Fibroblast of lung (primary cell): ENCODE measurements around the gene SCRN2. TPM values are rescaled to one million over a fixed set of nuclear protein-coding genes. Genes with fewer than 3 reads are reported as not detected.

Experiments used
- DNase-seq, 2 donors: peaks; one replicate each; pipeline versions ENCODE4 v3.0.0 to v3.0.0-alpha.2; 2010; ENCODE audit warnings: low read depth in 2 of 2
- H2AFZ ChIP-seq: 2 replicates; pipeline ENCODE4 v1.5.1; 2012; ENCODE audit warnings: low read length, control low read depth, inconsistent platforms
- H3K27ac ChIP-seq: 2 replicates; pipeline ENCODE4 v1.5.1; 2011; ENCODE audit warnings: low read length, control low read depth; ENCODE audit not compliant: insufficient read depth
- H3K27me3 ChIP-seq: 2 replicates; pipeline ENCODE4 v1.5.1; 2011; ENCODE audit warnings: mild to moderate bottlenecking, low read length; ENCODE audit not compliant: control insufficient read depth, insufficient read depth
- H3K36me3 ChIP-seq: 2 replicates; pipeline ENCODE4 v1.5.1; 2011; ENCODE audit warnings: low read length; ENCODE audit not compliant: control insufficient read depth, insufficient read depth
- H3K4me1 ChIP-seq: 2 replicates; pipeline ENCODE4 v1.5.1; 2011; ENCODE audit warnings: low read length; ENCODE audit not compliant: control insufficient read depth, insufficient read depth; ENCODE audit errors: extremely low read depth
- H3K4me2 ChIP-seq: 2 replicates; pipeline ENCODE4 v1.5.1; 2011; ENCODE audit warnings: low read length, control low read depth; ENCODE audit not compliant: insufficient read depth; ENCODE audit errors: extremely low read depth
- H3K4me3 ChIP-seq, 4 experiments: fragments of 200-600 bp in 1 of 4; sonication (generic) in 1 of 4; replicated peaks in 1 of 4; 2 replicates each; pipeline ENCODE4 v1.5.1; 2011 to 2016; ENCODE audit warnings: low read length in 4 of 4, low read depth in 3 of 4, mild to moderate bottlenecking in 3 of 4, control low read depth in 2 of 4, inconsistent platforms in 1 of 4, mixed read lengths in 1 of 4; ENCODE audit not compliant: insufficient read depth in 1 of 4; ENCODE audit errors: control extremely low read depth in 1 of 4
- H3K79me2 ChIP-seq: 2 replicates; pipeline ENCODE4 v1.5.1; 2012; ENCODE audit warnings: mild to moderate bottlenecking, low read length, inconsistent platforms; ENCODE audit not compliant: control insufficient read depth, insufficient read depth
- H3K9ac ChIP-seq: 2 replicates; pipeline ENCODE4 v1.5.1; 2011; ENCODE audit warnings: mild to moderate bottlenecking, low read length, control low read depth; ENCODE audit not compliant: insufficient read depth
- H3K9me3 ChIP-seq: 2 replicates; pipeline ENCODE4 v1.5.1; 2012; ENCODE audit warnings: low read depth, low read length; ENCODE audit not compliant: control insufficient read depth, insufficient read depth
- H4K20me1 ChIP-seq: 2 replicates; pipeline ENCODE4 v1.5.1; 2011; ENCODE audit warnings: low read length; ENCODE audit not compliant: control insufficient read depth, insufficient read depth; ENCODE audit errors: extremely low read depth
- EZH2 ChIP-seq: IDR thresholded peaks from 2 replicates; pipeline ENCODE4 v1.5.1; 2012; ENCODE audit warnings: low read length, control low read depth, mild to moderate bottlenecking; ENCODE audit errors: missing control alignments
- polyA plus RNA-seq, 2 donors: library from polyadenylated mRNA; depleted of rRNA in 1 of 2; stranded (reverse) in 1 of 2; unstranded in 1 of 2; fragments of >200 nt; gene quantifications; 2 replicates each; pipeline ENCODE4 v1.2.1, GENCODE V29; 2011 to 2012; ENCODE audit warnings: missing spikeins in 1 of 2
- total RNA-seq: library from RNA; depleted of rRNA; stranded (reverse); fragments of >200 nt; gene quantifications from 2 replicates; pipeline ENCODE4 v1.2.1, GENCODE V29; 2014
- TF ChIP-seq, protein P1 (sequence below), 2 donors: IDR thresholded peaks in 1 of 2; conservative IDR thresholded peaks in 1 of 2; 1 replicate in 1 of 2; 2 replicates in 1 of 2; pipeline ENCODE4 v1.5.1; 2011 to 2012; ENCODE audit warnings: low read length in 2 of 2, control low read depth in 1 of 2, inconsistent platforms in 1 of 2, low read depth in 1 of 2, mild to moderate bottlenecking in 1 of 2

The SCRN2 gene
- total and polyA plus RNA-seq, 2 donors (not counting 1 experiment from before 2014, with no cell fraction given) = 10.6 to 40.8 TPM

DNA sequence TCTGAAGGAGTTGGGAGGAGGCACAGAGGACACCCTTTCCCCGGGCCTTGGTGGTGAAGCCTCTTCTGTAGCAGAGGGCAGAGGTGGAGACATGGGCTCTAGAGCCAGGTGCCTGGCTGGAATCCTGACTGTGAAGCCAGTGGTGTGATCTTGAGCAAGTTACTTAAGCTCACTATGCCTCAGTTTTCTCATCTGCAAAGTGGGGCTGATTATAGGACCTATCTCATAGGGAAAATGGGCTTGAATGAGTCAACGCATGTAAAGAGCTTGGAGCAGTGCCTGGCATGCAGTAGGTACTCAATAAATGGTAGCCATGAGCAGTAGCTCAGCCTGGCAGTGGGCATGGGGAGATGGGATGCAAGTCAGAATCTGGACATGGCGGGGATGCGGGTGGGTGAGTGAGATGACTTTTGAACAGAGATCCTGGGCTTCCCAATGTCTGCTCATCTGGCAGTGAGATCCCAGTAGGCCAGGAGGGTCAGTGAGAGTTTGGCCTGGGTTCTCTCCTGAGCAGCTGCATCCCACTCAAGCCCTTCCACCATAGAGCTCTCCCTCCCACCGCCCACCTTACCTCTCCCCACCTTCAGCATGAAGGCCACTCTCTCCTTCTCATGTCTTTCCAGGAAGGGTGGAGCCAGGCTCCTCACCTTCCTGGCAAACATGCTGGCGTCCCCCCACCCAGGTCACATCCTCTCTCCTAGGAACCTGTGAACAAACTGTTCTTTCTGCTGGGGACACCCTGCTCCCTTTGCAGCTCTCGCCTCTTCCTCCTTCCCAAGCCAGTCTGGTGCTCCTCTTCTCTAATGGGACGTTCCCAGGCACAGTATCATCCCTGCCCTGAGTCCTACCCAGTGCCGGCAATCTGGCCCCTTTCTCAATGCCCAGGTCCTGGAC is 41.9 kb upstream of the SCRN2 start:
- Histone ChIP-seq H4K20me1 (no peaks in the 10 kb centered on the region), H3K4me3 (peak overlapping the region in 1 of 4 experiments; percentile 1), H3K4me1 (peaks cover 2% of the 10 kb centered on the region), H3K9me3 (no peaks in the 10 kb centered on the region), H3K27ac (no peak overlapping the region), H3K4me2 (no peak overlapping the region), H3K79me2 (no peaks in the 10 kb centered on the region), H3K27me3 (peaks cover 7% of the 10 kb centered on the region), H3K36me3 (no peaks in the 10 kb centered on the region), H2AFZ (peak overlapping the region; percentile 55), H3K9ac (no peak overlapping the region)
- no peak for DNase-seq
- TF ChIP-seq EZH2 = no peak
- TF ChIP-seq, protein P1, sequence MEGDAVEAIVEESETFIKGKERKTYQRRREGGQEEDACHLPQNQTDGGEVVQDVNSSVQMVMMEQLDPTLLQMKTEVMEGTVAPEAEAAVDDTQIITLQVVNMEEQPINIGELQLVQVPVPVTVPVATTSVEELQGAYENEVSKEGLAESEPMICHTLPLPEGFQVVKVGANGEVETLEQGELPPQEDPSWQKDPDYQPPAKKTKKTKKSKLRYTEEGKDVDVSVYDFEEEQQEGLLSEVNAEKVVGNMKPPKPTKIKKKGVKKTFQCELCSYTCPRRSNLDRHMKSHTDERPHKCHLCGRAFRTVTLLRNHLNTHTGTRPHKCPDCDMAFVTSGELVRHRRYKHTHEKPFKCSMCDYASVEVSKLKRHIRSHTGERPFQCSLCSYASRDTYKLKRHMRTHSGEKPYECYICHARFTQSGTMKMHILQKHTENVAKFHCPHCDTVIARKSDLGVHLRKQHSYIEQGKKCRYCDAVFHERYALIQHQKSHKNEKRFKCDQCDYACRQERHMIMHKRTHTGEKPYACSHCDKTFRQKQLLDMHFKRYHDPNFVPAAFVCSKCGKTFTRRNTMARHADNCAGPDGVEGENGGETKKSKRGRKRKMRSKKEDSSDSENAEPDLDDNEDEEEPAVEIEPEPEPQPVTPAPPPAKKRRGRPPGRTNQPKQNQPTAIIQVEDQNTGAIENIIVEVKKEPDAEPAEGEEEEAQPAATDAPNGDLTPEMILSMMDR (conservative IDR thresholded peaks at IDR 0.05 in 1 of 2, IDR thresholded peaks at IDR 0.05 in 1 of 2; ENCODE audit: low read depth in 1 of 2, low read length in 2 of 2) = no peak

DNA sequence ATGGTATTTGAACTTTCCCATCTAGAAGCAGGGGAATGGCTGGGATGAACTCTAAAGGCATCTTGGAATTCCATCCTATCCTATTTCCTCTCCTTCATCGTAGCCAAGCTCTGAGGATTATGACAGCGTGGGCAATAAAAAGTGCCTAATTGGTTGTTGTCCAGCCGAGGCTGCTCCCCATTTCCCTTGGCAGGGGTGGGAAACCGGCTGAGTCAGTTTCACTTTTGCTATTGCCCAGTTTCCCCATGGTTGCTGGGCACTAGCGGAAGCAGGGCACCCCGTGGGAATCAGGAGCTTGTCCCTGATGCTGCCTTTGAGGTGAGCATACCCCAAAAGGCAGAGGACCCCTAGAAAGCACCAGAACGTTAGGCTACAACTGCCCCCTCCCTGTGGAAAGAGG is 41.2 kb upstream of the SCRN2 start:
- Histone ChIP-seq H3K9ac (no peak overlapping the region), H3K27me3 (peaks cover 9% of the 10 kb centered on the region), H3K36me3 (no peaks in the 10 kb centered on the region), H3K79me2 (no peaks in the 10 kb centered on the region), H4K20me1 (no peaks in the 10 kb centered on the region), H3K27ac (no peak overlapping the region), H3K4me3 (peak overlapping the region in 1 of 4 experiments; percentile 1), H2AFZ (peak overlapping the region; percentile 55), H3K4me1 (peaks cover 2% of the 10 kb centered on the region), H3K4me2 (peak overlapping the region; percentile 53), H3K9me3 (no peaks in the 10 kb centered on the region)
- peak in 1 of 2 donors; percentile 20 for DNase-seq
- TF ChIP-seq, protein P1 (conservative IDR thresholded peaks at IDR 0.05 in 1 of 2, IDR thresholded peaks at IDR 0.05 in 1 of 2; ENCODE audit: low read depth in 1 of 2, low read length in 2 of 2) = no peak
- no peak for TF ChIP-seq EZH2

DNA sequence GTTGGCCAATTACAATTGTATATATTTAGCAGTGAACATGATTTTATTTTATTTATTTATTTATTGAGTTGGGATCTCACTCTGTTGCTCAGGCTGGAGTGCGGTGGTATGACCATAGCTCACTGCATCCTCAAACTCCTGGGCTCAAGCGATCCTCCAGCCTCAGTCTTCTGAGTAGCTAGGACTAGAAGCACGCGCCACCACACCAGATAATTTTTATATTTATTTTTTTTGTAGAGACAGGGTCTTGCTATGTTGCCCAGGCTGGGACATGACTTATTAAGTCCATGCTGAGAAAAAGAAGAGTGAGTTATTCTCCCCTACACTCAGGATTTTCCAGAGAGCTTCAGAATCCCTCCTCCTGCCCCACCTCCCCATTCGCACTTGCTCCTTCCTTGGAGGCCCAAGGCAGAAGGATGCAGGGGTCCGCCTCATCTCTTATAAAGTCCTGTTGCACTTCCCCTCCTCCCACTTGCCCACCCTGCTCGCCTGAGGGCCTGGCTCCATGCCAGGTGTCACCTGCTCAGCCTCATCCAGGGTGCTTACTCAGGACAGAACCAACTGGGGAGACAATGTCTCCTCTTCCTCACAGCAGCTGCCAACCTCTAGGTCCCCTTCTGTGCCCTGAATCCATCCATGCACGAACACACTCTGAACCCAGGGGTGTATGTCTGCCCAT is 38.8 kb upstream of the SCRN2 start:
- no peak for DNase-seq
- Histone ChIP-seq H3K27me3 (peaks cover 13% of the 10 kb centered on the region), H3K4me2 (no peak overlapping the region), H3K79me2 (no peaks in the 10 kb centered on the region), H4K20me1 (no peaks in the 10 kb centered on the region), H3K27ac (no peak overlapping the region), H3K9ac (no peak overlapping the region), H2AFZ (no peak overlapping the region), H3K4me3 (no peak overlapping the region), H3K4me1 (peaks cover 2% of the 10 kb centered on the region), H3K36me3 (no peaks in the 10 kb centered on the region), H3K9me3 (no peaks in the 10 kb centered on the region)
- no peak for TF ChIP-seq EZH2
- TF ChIP-seq, protein P1 (conservative IDR thresholded peaks at IDR 0.05 in 1 of 2, IDR thresholded peaks at IDR 0.05 in 1 of 2; ENCODE audit: low read depth in 1 of 2, low read length in 2 of 2) = no peak
